HEK293 (cell line): ENCODE measurements around the gene CABLES2.

ENCODE experiments used
- MEIS1 ChIP-seq: sonication (generic); formaldehyde crosslinking; IDR thresholded peaks from 2 replicates; pipeline ENCODE4 v1.8.1; 2022; ENCODE audit warnings: missing genetic modification reagents, mild to moderate bottlenecking, borderline replicate concordance
- OSR2 ChIP-seq: fragments of 450-650 bp; formaldehyde crosslinking; IDR thresholded peaks from 2 replicates; pipeline ENCODE4 v1.5.1; 2016; ENCODE audit warnings: missing biosample characterization, missing genetic modification characterization
- REST ChIP-seq: fragments of 450-650 bp; formaldehyde crosslinking; IDR thresholded peaks from 2 replicates; pipeline ENCODE4 v1.5.1; 2016; ENCODE audit warnings: missing biosample characterization, missing genetic modification characterization
- SP2 ChIP-seq: fragments of 450-650 bp; formaldehyde crosslinking; IDR thresholded peaks from 2 replicates; pipeline ENCODE4 v1.5.1; 2016; ENCODE audit warnings: missing biosample characterization, missing genetic modification characterization
- ZBTB20 ChIP-seq: fragments of 450-650 bp; formaldehyde crosslinking; IDR thresholded peaks from 2 replicates; pipeline ENCODE4 v1.5.1; 2016; ENCODE audit warnings: missing biosample characterization, missing genetic modification characterization
- ZBTB48 ChIP-seq: fragments of 450-650 bp; formaldehyde crosslinking; IDR thresholded peaks from 2 replicates; pipeline ENCODE4 v1.5.1; 2016; ENCODE audit warnings: missing biosample characterization, missing genetic modification characterization
- ZNF121 ChIP-seq: fragments of 450-650 bp; formaldehyde crosslinking; IDR thresholded peaks from 2 replicates; pipeline ENCODE4 v1.5.1; 2016; ENCODE audit warnings: missing biosample characterization, missing genetic modification characterization
- ZNF211 ChIP-seq: fragments of 450-650 bp; formaldehyde crosslinking; IDR thresholded peaks from 2 replicates; pipeline ENCODE4 v1.5.1; 2016; ENCODE audit warnings: low read depth, missing biosample characterization, missing genetic modification characterization
- TF ChIP-seq, protein P1 (sequence below): fragments of 450-650 bp; formaldehyde crosslinking; IDR thresholded peaks from 2 replicates; pipeline ENCODE4 v1.5.1; 2016; ENCODE audit warnings: missing biosample characterization, missing genetic modification characterization
- TF ChIP-seq, protein P2 (sequence below): fragments of 450-650 bp; formaldehyde crosslinking; IDR thresholded peaks from 2 replicates; pipeline ENCODE4 v1.5.1; 2016; ENCODE audit warnings: missing biosample characterization, missing genetic modification characterization
- TF ChIP-seq, protein P3 (sequence below): fragments of 450-650 bp; formaldehyde crosslinking; IDR thresholded peaks from 2 replicates; pipeline ENCODE4 v1.5.1; 2016; ENCODE audit warnings: missing biosample characterization, missing genetic modification characterization
- TF ChIP-seq, protein P4 (sequence below): fragments of 450-650 bp; formaldehyde crosslinking; IDR thresholded peaks from 2 replicates; pipeline ENCODE4 v1.5.1; 2016; ENCODE audit warnings: missing biosample characterization, missing genetic modification characterization

GRCh38 chr20:62429455-62430310, 22.6 kb upstream of the CABLES2 start:
- TF ChIP-seq OSR2 (no peak), ZBTB48 (tag by site-specific recombination) (no peak), ZBTB20 (tag by site-specific recombination) (no peak), MEIS1 (CRISPR knock-in tag) (no peak), ZNF211 (no peak), SP2 (tag by site-specific recombination) (no peak), REST (tag by site-specific recombination) (no peak), ZNF121 (no peak)
- TF ChIP-seq, protein P1, sequence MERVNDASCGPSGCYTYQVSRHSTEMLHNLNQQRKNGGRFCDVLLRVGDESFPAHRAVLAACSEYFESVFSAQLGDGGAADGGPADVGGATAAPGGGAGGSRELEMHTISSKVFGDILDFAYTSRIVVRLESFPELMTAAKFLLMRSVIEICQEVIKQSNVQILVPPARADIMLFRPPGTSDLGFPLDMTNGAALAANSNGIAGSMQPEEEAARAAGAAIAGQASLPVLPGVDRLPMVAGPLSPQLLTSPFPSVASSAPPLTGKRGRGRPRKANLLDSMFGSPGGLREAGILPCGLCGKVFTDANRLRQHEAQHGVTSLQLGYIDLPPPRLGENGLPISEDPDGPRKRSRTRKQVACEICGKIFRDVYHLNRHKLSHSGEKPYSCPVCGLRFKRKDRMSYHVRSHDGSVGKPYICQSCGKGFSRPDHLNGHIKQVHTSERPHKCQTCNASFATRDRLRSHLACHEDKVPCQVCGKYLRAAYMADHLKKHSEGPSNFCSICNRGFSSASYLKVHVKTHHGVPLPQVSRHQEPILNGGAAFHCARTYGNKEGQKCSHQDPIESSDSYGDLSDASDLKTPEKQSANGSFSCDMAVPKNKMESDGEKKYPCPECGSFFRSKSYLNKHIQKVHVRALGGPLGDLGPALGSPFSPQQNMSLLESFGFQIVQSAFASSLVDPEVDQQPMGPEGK (tag by site-specific recombination), result no peak
- TF ChIP-seq, protein P2, sequence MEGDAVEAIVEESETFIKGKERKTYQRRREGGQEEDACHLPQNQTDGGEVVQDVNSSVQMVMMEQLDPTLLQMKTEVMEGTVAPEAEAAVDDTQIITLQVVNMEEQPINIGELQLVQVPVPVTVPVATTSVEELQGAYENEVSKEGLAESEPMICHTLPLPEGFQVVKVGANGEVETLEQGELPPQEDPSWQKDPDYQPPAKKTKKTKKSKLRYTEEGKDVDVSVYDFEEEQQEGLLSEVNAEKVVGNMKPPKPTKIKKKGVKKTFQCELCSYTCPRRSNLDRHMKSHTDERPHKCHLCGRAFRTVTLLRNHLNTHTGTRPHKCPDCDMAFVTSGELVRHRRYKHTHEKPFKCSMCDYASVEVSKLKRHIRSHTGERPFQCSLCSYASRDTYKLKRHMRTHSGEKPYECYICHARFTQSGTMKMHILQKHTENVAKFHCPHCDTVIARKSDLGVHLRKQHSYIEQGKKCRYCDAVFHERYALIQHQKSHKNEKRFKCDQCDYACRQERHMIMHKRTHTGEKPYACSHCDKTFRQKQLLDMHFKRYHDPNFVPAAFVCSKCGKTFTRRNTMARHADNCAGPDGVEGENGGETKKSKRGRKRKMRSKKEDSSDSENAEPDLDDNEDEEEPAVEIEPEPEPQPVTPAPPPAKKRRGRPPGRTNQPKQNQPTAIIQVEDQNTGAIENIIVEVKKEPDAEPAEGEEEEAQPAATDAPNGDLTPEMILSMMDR (tag by site-specific recombination), result no peak
- TF ChIP-seq, protein P3, sequence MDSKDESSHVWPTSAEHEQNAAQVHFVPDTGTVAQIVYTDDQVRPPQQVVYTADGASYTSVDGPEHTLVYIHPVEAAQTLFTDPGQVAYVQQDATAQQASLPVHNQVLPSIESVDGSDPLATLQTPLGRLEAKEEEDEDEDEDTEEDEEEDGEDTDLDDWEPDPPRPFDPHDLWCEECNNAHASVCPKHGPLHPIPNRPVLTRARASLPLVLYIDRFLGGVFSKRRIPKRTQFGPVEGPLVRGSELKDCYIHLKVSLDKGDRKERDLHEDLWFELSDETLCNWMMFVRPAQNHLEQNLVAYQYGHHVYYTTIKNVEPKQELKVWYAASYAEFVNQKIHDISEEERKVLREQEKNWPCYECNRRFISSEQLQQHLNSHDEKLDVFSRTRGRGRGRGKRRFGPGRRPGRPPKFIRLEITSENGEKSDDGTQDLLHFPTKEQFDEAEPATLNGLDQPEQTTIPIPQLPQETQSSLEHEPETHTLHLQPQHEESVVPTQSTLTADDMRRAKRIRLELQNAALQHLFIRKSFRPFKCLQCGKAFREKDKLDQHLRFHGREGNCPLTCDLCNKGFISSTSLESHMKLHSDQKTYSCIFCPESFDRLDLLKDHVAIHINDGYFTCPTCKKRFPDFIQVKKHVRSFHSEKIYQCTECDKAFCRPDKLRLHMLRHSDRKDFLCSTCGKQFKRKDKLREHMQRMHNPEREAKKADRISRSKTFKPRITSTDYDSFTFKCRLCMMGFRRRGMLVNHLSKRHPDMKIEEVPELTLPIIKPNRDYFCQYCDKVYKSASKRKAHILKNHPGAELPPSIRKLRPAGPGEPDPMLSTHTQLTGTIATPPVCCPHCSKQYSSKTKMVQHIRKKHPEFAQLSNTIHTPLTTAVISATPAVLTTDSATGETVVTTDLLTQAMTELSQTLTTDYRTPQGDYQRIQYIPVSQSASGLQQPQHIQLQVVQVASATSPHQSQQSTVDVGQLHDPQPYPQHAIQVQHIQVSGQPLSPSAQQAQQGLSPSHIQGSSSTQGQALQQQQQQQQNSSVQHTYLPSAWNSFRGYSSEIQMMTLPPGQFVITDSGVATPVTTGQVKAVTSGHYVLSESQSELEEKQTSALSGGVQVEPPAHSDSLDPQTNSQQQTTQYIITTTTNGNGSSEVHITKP, result no peak
- TF ChIP-seq, protein P4, sequence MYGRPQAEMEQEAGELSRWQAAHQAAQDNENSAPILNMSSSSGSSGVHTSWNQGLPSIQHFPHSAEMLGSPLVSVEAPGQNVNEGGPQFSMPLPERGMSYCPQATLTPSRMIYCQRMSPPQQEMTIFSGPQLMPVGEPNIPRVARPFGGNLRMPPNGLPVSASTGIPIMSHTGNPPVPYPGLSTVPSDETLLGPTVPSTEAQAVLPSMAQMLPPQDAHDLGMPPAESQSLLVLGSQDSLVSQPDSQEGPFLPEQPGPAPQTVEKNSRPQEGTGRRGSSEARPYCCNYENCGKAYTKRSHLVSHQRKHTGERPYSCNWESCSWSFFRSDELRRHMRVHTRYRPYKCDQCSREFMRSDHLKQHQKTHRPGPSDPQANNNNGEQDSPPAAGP (tag by site-specific recombination), result no peak
